ENCODE data around the gene NLRC3.
A peak's percentile ranks its signal among the peaks of the same experiment; 100 is the strongest.

The NLRC3 gene

GRCh38 chr16:3542601-3543373 is 34.4 kb downstream of the NLRC3 start:
- no peak for DNase-seq

GRCh38 chr16:3541527-3542155 is 35.6 kb downstream of the NLRC3 start:
- no peak for DNase-seq

GRCh38 chr16:3538222-3538621 is 39.0 kb downstream of the NLRC3 start:
- DNase-seq, result no peak

GRCh38 chr16:3536851-3537250 is 40.4 kb downstream of the NLRC3 start:
- DNase-seq, result no peak

GRCh38 chr16:3536271-3536731 is 40.9 kb downstream of the NLRC3 start:
- no peak for DNase-seq

GRCh38 chr16:3534126-3534525 is 43.1 kb downstream of the NLRC3 start:
- no peak for DNase-seq

GRCh38 chr16:3532741-3533140 is 44.5 kb downstream of the NLRC3 start:
- no peak for DNase-seq

- no peak for DNase-seq
Observed at GRCh38 chr16:3530371-3530914, 46.8 kb downstream of the NLRC3 start.

- DNase-seq, result no peak
Observed at GRCh38 chr16:3529175-3529574, 48.0 kb downstream of the NLRC3 start.

GRCh38 chr16:3528406-3528805 is 48.8 kb downstream of the NLRC3 start:
- DNase-seq, result no peak

GRCh38 chr16:3527216-3527829 is 49.9 kb downstream of the NLRC3 start:
- peak; percentile 49 to 72 for DNase-seq

- DNase-seq, result no peak
Observed at GRCh38 chr16:3525951-3526350, 51.3 kb downstream of the NLRC3 start.

- no peak for DNase-seq
Observed at GRCh38 chr16:3523281-3523680, 53.9 kb downstream of the NLRC3 start.

- no peak for DNase-seq
Observed at GRCh38 chr16:3520841-3521240, 56.4 kb downstream of the NLRC3 start.

- no peak for DNase-seq
Observed at GRCh38 chr16:3520413-3520812, 56.8 kb downstream of the NLRC3 start.

- no peak for DNase-seq
Observed at GRCh38 chr16:3519581-3519980, 57.6 kb downstream of the NLRC3 start.

- no peak for DNase-seq
Observed at GRCh38 chr16:3518986-3519348, 58.2 kb downstream of the NLRC3 start.

GRCh38 chr16:3518292-3518985 is 58.8 kb downstream of the NLRC3 start:
- no peak for DNase-seq

GRCh38 chr16:3515897-3516296 is 61.3 kb downstream of the NLRC3 start:
- no peak for DNase-seq

- DNase-seq, result no peak
Observed at GRCh38 chr16:3514621-3515020, 62.6 kb downstream of the NLRC3 start.

GRCh38 chr16:3513892-3514583 is 63.2 kb downstream of the NLRC3 start:
- DNase-seq, result no peak
